Measurements from ENCODE around the gene NAA15.
"Not testable (repeated sequence)": the region's sequence is repeated elsewhere in the genome, so short reads cannot be mapped to it uniquely, and the experiment has no call there.

The NAA15 gene

GRCh38 chr4:139299536-139299935 is 1.8 kb upstream of the NAA15 start:
- DNase-seq = no peak

GRCh38 chr4:139300431-139301112 is 733 bp upstream of the NAA15 start:
- peak; percentile 40 for DNase-seq

GRCh38 chr4:139301821-139302611 is 711 bp downstream of the NAA15 start, which contains the start of gene NDUFC1:
Gene NDUFC1, minus strand, starts transcription at chr4:139302477. Its CDS starts 6,679 bp downstream, at chr4:139295798.
- DNase-seq = peak; percentile 78

DNA sequence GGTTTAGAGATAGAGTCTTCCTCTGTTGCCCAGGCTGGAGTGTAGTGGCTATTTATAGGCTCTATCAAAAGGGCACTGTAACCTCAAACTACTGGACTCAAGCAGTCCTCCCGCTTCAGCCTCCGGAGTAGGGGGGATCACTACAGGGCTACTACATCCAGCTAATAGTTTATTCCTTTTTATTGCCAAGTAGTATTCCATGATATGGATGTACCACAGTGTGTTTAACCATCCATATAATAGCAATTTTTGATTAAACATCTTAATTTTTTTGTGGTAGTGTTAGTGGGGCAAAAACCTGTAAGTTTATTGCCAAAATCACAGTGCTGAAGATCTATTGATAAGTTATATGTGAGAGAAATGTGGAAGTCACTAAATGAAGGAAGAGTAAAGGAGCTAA is 3.6 kb downstream of the NAA15 start:
- DNase-seq = no peak

- DNase-seq = no peak
Measured at GRCh38 chr4:139311909-139312308, 10.6 kb downstream of the NAA15 start.

GRCh38 chr4:139312552-139313332 is 11.4 kb downstream of the NAA15 start:
- no peak for DNase-seq

DNA sequence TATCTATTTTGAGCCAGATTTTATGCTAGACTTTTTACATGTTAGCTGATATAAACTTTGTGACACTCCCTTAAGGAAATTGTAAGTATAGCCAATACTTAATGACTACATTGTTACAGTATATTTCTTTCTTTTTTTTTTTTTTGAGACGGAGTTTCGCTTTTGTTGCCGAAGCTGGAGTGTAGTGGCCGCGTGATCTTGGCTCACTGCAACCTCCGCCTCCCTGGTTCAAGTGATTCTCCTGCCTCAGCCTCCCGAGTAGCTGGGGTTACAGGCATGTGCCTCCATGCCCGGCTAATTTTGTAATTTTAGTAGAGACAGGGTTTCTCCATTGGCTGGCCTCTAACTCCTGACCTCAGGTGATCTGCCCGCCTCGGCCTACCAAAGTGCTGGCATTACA is 12.1 kb downstream of the NAA15 start:
- not testable (repeated sequence) for DNase-seq

- no peak for DNase-seq
Measured at GRCh38 chr4:139314047-139314800, 12.9 kb downstream of the NAA15 start.

- no peak for DNase-seq
Measured at GRCh38 chr4:139315221-139315675, 13.9 kb downstream of the NAA15 start.

DNA sequence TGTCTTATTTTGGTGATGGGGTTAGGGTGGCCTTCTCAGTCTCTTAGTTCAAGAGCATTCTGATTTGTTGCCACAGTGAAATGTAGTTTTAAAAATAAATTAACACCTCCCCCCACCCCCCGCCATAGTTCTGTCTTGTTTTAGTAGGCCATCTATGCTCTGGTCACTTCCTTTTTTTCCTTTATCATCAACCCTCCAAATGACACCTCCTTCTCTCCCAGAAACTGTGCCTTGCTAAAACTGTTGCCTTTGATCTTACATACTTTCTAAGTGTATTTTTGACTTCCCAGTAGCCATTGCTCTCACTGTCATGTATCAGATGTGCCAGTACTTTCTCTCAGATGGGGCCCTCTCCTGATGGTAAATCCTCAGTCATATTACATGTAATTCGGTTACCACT is 15.4 kb downstream of the NAA15 start:
- DNase-seq = no peak

DNA sequence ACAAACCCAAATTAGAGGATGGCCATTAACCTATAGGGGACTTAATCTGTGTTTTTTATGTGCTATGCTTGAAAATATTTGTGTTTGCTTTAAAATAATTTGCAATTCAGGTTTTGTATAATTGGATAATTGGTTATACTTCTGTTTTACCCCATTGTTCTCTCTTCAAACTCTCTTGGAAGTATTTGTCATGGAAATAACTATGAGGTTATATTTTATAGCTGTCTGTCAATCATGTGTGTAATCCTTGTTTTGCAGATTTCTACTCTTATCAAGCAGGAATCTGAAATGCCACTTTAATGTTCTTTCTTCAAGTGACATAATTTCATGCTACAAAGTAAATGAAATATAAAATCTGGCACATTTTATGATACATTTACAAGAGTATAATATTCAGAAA is 16.3 kb downstream of the NAA15 start:
- DNase-seq = no peak

DNA sequence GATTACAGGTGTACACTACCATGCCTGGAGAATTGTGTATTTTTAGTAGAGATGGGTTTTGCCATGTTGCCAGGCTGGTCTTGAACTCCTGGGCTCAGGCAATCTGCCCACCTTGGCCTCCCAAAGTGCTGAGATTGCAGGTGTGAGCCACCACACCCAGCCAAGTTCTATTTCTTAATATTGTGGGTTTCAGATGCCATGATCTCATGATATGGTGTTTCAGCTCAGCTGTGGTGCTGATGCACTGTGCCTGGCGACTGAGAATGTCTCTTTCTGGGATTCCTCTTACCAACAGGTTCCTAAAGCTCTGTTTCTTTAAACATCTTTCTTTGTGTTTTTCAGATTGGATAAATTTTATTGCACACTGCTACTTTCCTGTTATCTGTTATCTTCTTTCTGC is 18.3 kb downstream of the NAA15 start:
- DNase-seq = no peak

- DNase-seq = not testable (repeated sequence)
Measured at GRCh38 chr4:139322070-139322469, 20.8 kb downstream of the NAA15 start.

DNA sequence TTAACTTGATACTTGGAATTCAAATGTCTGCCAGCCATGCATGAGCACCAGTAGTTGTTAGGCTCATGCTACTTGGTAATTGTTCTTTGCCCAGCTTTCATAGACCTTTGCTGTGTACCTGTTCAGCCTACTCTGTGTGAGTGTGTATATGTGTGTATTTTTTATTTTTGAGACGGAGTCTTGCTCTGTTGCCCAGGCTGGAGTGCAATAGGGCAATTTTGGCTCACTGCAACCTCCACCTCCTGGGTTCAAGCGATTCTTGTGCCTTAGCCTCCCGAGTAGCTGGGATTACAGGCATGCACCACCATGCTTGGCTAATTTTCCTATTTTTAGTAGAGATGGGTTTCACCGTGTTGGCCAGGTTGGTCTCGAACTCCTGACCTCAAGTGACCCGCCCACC is 21.2 kb downstream of the NAA15 start:
- not testable (repeated sequence) for DNase-seq

- DNase-seq = no peak
Measured at GRCh38 chr4:139324620-139325019, 23.3 kb downstream of the NAA15 start.

DNA sequence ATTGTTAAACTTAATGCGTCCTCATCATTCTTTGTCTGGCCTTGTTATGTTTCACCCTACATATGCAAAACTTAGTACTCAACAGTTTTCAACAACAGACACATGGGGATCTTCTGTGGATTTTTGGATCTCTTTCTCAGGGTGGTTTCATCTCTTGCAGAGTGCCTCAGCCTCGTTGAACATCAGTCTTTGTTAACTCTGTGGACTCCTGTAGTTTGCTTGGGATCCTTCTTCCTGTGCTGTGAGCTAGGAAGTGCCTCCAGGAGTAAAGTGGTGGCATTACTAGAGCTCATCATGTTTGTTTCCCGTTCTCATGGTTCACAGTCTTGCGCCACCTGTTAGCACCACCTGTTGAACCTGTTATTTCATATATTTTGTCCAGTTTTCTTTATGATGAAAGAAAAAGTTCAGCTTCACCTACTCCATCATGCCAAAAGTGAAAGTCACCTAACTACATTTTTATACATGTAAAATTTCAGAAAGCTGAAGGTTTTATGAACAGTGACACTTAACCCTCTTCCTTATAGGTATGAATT is 28.4 kb downstream of the NAA15 start:
- no peak for DNase-seq

GRCh38 chr4:139330283-139330682 is 29.0 kb downstream of the NAA15 start:
- no peak for DNase-seq

DNA sequence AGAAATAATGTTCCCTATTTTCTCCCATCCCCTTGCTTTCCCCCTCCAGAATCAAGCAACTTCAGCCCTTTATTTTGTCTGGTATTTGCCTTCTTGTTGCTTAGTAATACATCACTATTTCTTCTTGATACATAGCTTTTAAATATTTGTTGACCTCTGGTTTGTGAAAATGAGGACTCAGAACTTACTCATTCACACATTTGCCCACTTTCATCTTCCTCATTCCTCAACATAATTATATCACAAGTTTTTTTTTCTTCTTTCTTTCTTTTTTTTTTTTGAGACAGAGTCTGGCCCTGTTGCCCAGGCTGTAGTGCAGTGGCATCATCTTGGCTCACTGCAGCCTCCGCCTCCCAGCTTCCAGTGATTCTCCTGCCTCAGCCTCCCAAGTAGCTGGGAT is 29.9 kb downstream of the NAA15 start:
- DNase-seq = no peak

- DNase-seq = no peak
Measured at GRCh38 chr4:139333046-139333445, 31.7 kb downstream of the NAA15 start.

DNA sequence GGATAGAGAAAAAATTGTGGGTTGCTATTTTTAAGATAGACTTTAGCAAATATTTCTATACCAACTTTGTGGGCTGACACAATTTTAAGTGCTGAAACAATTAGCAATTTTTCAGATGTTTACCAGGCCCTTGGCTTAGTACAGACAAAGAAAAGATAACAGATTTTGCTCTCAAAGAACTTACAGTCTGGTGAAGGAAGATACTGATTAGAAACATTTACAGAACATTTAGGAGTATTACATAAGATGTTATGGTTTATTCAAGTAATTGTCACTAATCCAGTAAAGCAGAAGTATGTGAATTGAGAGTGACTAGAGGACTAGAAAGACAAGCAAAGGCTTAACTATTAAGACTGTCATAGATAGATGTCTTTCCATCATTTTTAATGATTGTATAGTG is 36.3 kb downstream of the NAA15 start:
- no peak for DNase-seq

DNA sequence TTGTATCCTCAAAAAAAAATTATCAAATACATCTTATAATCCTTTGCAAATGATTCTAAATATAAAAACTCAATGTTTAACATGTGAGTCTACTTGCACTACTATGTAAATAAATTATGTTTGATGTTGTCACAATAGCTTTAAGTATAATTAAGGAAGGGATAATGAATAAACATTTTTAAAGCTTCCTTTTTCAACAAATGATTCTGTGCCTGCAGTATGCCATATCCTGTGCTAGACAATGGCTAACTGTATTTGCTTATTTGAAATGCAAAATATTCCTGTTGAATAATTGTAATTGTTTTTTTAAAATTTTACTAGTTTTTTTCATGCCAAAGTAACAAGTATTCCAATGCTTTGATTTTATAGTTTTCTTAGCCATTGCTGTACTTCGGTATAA is 60.0 kb downstream of the NAA15 start:
- DNase-seq = no peak

DNA sequence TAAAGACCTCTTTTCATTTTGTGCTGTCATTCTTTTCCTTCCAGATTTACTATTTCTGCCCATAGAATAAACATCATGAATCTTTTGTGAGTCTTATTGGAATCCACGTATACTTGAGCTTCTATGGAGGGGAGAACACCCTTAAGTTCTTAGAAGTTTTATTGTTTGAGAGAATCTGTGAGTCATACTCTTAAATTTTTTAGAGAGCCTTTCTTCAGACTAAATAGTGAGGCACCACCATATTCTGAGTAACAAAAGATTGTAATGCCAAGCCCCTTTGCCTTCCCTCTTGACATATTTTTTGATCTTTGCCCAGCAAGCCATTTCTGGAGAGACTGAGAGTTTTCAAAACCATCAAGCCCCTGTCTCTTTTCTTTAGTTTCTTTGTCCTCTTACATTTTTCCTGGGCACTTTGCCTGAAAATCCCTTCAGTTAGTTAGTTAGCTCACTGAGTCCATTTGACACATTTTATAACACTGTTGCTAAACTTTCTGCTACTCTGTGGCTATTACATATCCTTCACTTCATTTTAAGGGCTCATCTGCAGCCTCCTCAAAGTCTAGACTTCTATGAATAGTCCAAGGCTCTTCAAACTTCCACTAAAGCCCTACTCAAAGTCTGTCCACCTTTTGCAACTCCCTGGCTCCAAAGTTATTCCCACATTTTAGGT is 66.3 kb downstream of the NAA15 start:
- no peak for DNase-seq
